Activated T-cell treated with anti-CD3 and anti-CD28 coated beads, Interleukin-2, amount 50 U/mL, for 1 hour (primary cell): ENCODE data around the gene RHPN2.
"Not testable (repeated sequence)": the region's sequence is repeated elsewhere in the genome, so short reads cannot be mapped to it uniquely, and the experiment has no call there.

Experiments
- DNase-seq: peaks from one replicate; pipeline ENCODE4 v3.0.0-alpha.2; 2020

The RHPN2 gene

GRCh38 chr19:33063753-33064457 lies 783 bp downstream of the RHPN2 start:
- DNase-seq, result peak; percentile 20

- no peak for DNase-seq
Observed at GRCh38 chr19:33063356-33063752, 1.3 kb downstream of the RHPN2 start.

- no peak for DNase-seq
Observed at GRCh38 chr19:33062902-33063301, 1.8 kb downstream of the RHPN2 start.

- no peak for DNase-seq
Observed at GRCh38 chr19:33060586-33060985, 4.1 kb downstream of the RHPN2 start.

- no peak for DNase-seq
Observed at GRCh38 chr19:33055718-33056117, 9.0 kb downstream of the RHPN2 start.

GRCh38 chr19:33054623-33055022 lies 10.1 kb downstream of the RHPN2 start:
- DNase-seq, result no peak

- no peak for DNase-seq
Observed at GRCh38 chr19:33052352-33052972, 12.2 kb downstream of the RHPN2 start.

- no peak for DNase-seq
Observed at GRCh38 chr19:33050110-33050509, 14.6 kb downstream of the RHPN2 start.

- DNase-seq, result no peak
Observed at GRCh38 chr19:33048806-33049676, 15.6 kb downstream of the RHPN2 start.

GRCh38 chr19:33047422-33047821 lies 17.3 kb downstream of the RHPN2 start:
- DNase-seq, result no peak

GRCh38 chr19:33041828-33042160 lies 22.9 kb downstream of the RHPN2 start:
- not testable (repeated sequence) for DNase-seq

- DNase-seq, result no peak
Observed at GRCh38 chr19:33040994-33041827, 23.5 kb downstream of the RHPN2 start.

GRCh38 chr19:33039815-33040214 lies 24.9 kb downstream of the RHPN2 start:
- DNase-seq, result no peak

GRCh38 chr19:33039108-33039599 lies 25.5 kb downstream of the RHPN2 start:
- DNase-seq, result no peak

GRCh38 chr19:33037168-33038025 lies 27.3 kb downstream of the RHPN2 start:
- DNase-seq, result peak; percentile 18

GRCh38 chr19:33036370-33037167 lies 28.1 kb downstream of the RHPN2 start:
- DNase-seq, result not testable (repeated sequence)

- DNase-seq, result no peak
Observed at GRCh38 chr19:33035461-33035860, 29.2 kb downstream of the RHPN2 start.

- DNase-seq, result no peak
Observed at GRCh38 chr19:33032218-33032781, 32.4 kb downstream of the RHPN2 start.

GRCh38 chr19:33029746-33030303 lies 34.9 kb downstream of the RHPN2 start:
- no peak for DNase-seq

GRCh38 chr19:33026602-33027001 lies 38.1 kb downstream of the RHPN2 start:
- not testable (repeated sequence) for DNase-seq
